ENCODE results near the gene ZBTB43.

Gene ZBTB43

DNA sequence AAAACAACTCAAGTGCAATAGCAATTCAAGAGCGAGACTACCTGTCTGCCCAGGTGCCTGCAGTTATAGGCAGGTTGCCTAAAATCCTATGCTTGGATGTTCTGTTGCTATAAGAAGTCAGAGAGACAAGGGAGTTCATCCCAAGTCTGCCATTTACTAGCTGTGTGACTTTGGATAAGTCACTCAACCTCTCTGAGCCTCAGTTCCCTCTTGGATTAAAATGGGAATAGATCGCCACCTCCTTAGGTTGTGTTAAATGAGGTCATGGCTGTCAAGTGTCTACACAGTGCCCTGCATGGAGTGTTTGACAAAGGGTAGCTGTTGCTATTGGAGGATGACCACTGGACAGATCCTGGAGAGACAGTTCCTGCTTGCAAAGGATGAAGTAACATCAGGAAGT, 54.3 kb downstream of the ZBTB43 start:
- no peak for DNase-seq

- peak in 12 of 14 donors; percentile 33 to 92 (median 76) for DNase-seq
Observed at GRCh38 chr9:126860077-126860756, 55.4 kb downstream of the ZBTB43 start, which contains the start of gene ZBTB34. TSS of gene ZBTB34 (plus strand) at chr9:126860639. CDS start at chr9:126879400, 18,761 bp downstream.

- DNase-seq = peak in 4 of 14 donors; percentile 31 to 61 (median 38)
Observed at GRCh38 chr9:126860757-126861466, 56.1 kb downstream of the ZBTB43 start.

DNA sequence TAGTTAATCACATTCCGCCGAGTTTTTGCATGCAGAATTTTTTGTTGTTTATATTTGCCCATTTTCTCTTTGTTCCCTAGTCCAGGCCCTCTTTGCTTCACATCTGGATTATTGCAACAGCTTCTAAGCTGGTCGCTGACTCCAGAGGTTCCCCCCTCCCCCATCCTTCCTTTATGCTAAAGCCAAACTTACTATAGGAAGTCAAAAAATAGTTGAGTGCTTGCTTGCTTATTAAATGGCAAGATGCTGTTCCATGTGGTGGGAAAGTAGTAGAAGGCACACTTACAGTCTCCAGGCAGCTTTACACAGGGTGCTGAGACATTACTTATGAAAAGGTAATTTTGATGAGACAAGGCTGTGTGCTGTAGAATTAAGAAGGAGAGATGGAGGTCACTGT, 56.9 kb downstream of the ZBTB43 start:
- DNase-seq = no peak

GRCh38 chr9:126862104-126862761, 57.4 kb downstream of the ZBTB43 start:
- DNase-seq = peak in 2 of 14 donors; percentile 37 to 43

DNA sequence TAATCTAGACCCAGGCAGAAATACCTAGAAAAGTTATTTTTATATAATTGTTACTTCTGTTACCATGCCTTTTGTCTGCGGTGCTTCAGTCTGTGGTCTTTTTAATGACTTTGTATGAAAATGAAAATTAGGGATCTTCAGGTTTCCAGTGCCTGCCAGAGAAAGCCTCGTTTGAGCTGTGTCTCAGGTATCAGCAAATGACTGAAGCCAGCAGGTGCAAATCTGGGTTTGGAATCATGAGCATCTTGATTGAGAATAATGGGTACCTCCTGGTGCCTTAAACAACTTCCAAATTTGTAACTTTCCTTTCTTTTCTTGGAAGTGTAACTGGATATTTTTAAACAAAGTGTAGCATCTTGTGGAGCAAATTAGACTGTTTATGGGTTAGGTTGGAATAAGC, 59.9 kb downstream of the ZBTB43 start:
- no peak for DNase-seq

GRCh38 chr9:126869368-126869767, 64.5 kb downstream of the ZBTB43 start:
- no peak for DNase-seq

DNA sequence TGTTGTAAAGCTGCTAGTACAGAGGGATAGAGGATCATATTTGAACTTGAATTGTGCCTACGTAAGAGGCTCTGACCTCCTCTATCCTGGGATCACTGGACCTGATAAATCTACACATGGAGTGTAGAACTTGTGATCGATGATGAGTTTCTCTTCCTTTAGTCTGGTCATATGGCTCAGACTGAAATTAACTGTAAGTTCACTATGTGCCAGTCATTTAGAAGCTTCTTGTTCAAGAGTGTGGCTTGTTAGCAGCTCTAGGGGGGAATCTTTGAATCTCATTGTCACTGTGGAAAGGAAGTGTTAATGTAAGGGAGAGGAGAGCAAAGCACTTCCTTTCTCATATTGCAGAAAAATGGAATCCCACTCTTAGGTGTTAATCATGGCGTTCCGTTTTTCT, 67.7 kb downstream of the ZBTB43 start:
- DNase-seq = no peak

- no peak for DNase-seq
Observed at GRCh38 chr9:126874546-126875314, 69.9 kb downstream of the ZBTB43 start.

- no peak for DNase-seq
Observed at GRCh38 chr9:126875756-126876510, 71.1 kb downstream of the ZBTB43 start.

- DNase-seq = no peak
Observed at GRCh38 chr9:126876531-126876930, 71.7 kb downstream of the ZBTB43 start.

GRCh38 chr9:126877418-126877817, 72.6 kb downstream of the ZBTB43 start:
- DNase-seq = no peak

DNA sequence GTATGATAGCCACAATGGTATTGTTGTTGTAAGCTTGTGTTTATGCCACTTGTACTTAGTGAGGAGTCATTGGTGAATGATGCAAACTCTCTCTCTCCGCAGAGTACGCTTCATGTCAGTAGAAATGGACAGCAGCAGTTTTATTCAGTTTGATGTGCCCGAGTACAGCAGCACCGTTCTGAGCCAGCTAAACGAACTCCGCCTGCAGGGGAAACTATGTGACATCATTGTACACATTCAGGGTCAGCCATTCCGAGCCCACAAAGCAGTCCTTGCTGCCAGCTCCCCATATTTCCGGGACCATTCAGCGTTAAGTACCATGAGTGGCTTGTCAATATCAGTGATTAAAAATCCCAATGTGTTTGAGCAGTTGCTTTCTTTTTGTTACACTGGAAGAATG, 74.4 kb downstream of the ZBTB43 start:
- no peak for DNase-seq

DNA sequence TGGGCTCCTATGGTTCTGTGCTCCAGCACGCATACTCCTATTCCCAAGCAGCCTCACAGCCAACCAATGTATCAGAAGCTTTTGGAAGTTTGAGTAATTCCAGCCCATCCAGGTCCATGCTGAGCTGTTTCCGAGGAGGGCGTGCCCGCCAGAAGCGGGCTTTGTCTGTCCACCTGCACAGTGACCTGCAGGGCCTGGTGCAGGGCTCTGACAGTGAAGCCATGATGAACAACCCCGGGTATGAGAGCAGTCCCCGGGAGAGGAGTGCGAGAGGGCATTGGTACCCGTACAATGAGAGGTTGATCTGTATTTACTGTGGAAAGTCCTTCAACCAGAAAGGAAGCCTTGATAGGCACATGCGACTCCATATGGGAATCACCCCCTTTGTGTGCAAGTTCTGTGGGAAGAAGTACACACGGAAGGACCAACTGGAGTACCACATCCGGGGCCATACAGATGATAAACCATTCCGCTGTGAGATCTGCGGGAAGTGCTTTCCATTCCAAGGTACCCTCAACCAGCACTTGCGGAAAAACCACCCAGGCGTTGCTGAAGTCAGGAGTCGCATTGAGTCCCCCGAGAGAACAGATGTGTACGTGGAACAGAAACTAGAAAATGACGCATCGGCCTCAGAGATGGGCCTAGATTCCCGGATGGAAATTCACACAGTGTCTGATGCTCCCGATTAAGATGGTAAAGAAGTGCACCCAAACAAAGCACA, 75.5 kb downstream of the ZBTB43 start:
- peak in 2 of 14 donors; percentile 29 to 49 for DNase-seq

GRCh38 chr9:126880947-126881332, 76.1 kb downstream of the ZBTB43 start:
- DNase-seq = peak in 9 of 14 donors; percentile 13 to 62 (median 27)

DNA sequence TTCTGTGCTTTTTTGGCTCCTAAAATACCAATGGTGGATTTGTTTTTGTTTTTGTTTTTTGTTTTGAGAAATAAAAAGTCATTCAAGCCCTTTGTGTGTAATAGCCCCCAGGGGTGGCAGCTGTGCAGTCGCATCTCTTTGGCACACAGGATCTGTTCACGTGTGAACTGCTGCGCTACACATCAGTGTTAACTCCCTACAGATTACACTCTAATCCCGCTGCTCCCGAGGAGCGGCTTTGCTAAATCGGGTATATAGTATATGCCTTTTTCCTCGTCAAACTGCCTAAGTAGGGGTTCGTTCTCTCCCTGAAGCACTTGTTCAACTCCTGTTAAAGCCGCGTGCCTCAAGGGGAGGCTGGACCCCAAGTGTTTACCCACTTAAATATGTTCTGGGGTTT, 77.9 kb downstream of the ZBTB43 start:
- no peak for DNase-seq

DNA sequence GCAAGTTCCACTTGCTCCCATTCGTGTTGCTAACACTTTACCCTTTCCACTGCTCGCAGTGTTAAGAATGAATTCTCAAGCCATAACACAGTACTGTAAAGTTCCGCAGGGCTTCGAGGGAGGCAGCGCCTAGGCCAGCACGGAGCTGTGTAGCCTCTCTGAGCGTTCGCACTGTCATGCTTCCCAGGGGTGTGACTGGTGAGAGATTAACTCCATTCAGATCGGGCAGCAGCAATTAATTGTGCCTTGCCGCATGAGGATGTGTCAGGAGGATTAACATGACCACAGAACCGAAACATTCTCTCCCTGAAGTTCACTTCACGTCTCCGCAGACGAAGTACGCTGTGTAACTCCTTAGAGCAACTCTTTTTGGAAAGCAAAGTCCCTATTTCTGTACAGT, 78.8 kb downstream of the ZBTB43 start:
- DNase-seq = peak in 4 of 14 donors; percentile 7 to 25 (median 12)

DNA sequence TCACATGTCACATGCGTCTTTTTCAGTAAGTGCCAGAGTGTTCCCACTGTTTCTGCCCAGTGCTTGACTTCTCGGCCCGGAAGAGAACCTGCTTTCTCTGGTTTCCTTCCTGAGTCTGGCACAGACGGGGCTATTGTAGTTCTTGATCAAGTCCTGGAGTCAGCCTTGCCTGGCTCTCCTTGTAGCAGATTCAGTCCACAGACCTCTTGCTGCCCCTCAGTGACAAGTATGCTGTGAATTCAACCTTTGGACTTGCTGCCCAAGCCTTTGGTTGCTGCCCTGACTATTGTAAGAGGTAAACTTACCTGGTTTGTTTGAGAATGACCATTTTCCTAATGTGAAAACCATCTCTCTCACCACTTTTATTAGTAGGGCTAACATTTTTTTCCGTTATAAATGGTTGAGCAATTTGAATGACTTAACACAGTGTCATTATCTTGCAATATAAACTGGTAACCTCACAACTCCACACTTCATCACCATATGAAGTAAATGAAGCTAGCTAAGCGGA, 80.3 kb downstream of the ZBTB43 start:
- DNase-seq = peak in 1 of 14 donors; percentile 26

DNA sequence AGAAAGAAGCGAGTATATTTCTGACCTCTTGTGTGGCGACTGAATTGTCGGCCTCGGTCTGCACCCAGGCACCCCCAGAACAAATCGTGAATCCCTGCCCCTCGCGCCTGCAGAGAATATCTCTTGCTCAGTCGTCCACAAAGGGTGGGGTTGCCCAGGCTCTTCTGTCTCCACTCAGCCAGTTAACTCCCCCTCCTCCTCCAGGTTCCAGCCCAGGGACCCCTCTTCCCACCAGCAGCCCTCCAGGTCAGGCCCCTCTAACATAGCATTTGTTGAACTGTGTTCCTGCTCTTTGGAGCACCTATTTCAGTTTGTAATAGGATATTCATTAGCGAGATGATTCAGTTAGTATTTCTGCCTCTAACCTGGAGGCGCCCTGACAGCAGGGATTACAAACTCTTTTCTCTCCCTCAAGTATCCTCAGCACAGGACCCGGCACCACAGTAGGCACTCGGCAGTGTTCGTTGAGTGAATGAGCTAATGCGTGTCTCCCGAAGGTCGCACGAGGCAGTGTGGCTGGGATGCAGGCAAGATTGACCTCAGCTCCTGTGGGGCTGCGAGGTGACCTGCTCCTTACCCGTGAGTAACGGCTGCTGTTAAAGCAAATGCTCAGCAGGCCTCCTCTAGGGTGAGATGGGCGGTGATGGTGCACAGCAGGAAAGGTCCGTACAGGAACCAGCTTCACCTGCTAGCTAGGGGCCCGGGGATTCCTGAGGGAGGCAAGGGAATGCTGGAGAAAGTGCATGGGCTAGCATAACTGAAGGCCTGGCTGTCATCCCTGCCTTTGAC, 81.4 kb downstream of the ZBTB43 start:
- no peak for DNase-seq

GRCh38 chr9:126886897-126887296, 82.1 kb downstream of the ZBTB43 start:
- no peak for DNase-seq
